ENCODE data around the gene RPS25.

Gene RPS25

GRCh38 chr11:119000906-119001305 is 17.2 kb downstream of the RPS25 start:
- Histone ChIP-seq H3K79me2 (ENCODE audit: low read length) (peaks cover 58% of the 10 kb centered on the region), H3K27me3 (replicated peaks; ENCODE audit: insufficient read depth, low read length) (no peaks in the 10 kb centered on the region), H2AFZ (ENCODE audit: low read length) (no peak overlapping the region), H3K9me3 (replicated peaks; ENCODE audit: insufficient read depth, low read length) (no peaks in the 10 kb centered on the region), H3K9ac (ENCODE audit: low read length) (no peak overlapping the region), H3K4me3 (ENCODE audit: low read length) (no peak overlapping the region), H3K4me1 (ENCODE audit: low read length) (peaks cover 8% of the 10 kb centered on the region; the same call in 1 of the 2 replicates), H3K4me2 (ENCODE audit: low read depth, low read length) (no peak overlapping the region), H3K9me2 (replicated peaks; ENCODE audit: insufficient read depth, low read length) (no peaks in the 10 kb centered on the region), H3K27ac (ENCODE audit: low read length) (no peak overlapping the region), H3K36me3 (replicated peaks; ENCODE audit: insufficient read depth, low read length) (peaks cover 6% of the 10 kb centered on the region; the same call in 1 of the 2 replicates), H3F3A (ENCODE audit: insufficient read depth, low read length) (no peaks in the 10 kb centered on the region), H4K20me1 (ENCODE audit: insufficient read depth, low read length) (no peaks in the 10 kb centered on the region)
- TF ChIP-seq, protein P1, sequence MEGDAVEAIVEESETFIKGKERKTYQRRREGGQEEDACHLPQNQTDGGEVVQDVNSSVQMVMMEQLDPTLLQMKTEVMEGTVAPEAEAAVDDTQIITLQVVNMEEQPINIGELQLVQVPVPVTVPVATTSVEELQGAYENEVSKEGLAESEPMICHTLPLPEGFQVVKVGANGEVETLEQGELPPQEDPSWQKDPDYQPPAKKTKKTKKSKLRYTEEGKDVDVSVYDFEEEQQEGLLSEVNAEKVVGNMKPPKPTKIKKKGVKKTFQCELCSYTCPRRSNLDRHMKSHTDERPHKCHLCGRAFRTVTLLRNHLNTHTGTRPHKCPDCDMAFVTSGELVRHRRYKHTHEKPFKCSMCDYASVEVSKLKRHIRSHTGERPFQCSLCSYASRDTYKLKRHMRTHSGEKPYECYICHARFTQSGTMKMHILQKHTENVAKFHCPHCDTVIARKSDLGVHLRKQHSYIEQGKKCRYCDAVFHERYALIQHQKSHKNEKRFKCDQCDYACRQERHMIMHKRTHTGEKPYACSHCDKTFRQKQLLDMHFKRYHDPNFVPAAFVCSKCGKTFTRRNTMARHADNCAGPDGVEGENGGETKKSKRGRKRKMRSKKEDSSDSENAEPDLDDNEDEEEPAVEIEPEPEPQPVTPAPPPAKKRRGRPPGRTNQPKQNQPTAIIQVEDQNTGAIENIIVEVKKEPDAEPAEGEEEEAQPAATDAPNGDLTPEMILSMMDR (IDR thresholded peaks at IDR 0.05; ENCODE audit: low read length), result no peak
- no peak for TF ChIP-seq EZH2phosphoT487 (IDR thresholded peaks at IDR 0.05; ENCODE audit: low read length)
- TF ChIP-seq EZH2 (optimal IDR thresholded peaks at IDR 0.05; ENCODE audit: low read depth, low read length), result no peak
- DNase-seq, result no peak

DNA sequence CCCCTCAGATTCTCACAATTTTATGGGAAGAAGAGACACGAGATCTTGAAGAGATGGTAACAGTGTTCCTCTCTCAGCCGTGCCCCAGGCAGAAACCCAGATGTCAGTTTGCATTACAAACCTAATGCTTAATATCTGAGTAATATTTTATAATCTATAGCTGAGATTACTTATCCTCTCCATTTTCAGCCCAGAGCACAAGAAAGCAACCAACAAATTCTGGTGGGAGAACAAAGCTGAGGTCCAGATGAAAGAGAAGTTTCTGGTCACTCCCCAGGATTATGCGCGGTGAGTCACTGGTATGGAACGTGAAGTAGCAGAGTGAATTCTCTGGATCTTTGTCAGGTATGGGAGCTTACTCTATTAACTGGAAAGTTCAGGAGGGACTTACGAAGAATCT is 19.3 kb downstream of the RPS25 start:
- Histone ChIP-seq H3K4me2 (ENCODE audit: low read depth, low read length) (peak overlapping the region; percentile 96), H2AFZ (ENCODE audit: low read length) (0 out of 2 replicates have a peak overlapping the region, but pooled peaks have one; percentile 95), H3F3A (ENCODE audit: insufficient read depth, low read length) (no peaks in the 10 kb centered on the region), H4K20me1 (ENCODE audit: insufficient read depth, low read length) (no peaks in the 10 kb centered on the region), H3K27ac (ENCODE audit: low read length) (no peak overlapping the region), H3K27me3 (replicated peaks; ENCODE audit: insufficient read depth, low read length) (no peaks in the 10 kb centered on the region), H3K9ac (ENCODE audit: low read length) (peak overlapping the region; percentile 79), H3K4me1 (ENCODE audit: low read length) (peaks cover 8% of the 10 kb centered on the region; the same call in 1 of the 2 replicates), H3K9me3 (replicated peaks; ENCODE audit: insufficient read depth, low read length) (no peaks in the 10 kb centered on the region), H3K36me3 (replicated peaks; ENCODE audit: insufficient read depth, low read length) (peaks cover 4% of the 10 kb centered on the region; the same call in 1 of the 2 replicates), H3K4me3 (ENCODE audit: low read length) (peak overlapping the region; percentile 91), H3K9me2 (replicated peaks; ENCODE audit: insufficient read depth, low read length) (no peaks in the 10 kb centered on the region), H3K79me2 (ENCODE audit: low read length) (peaks cover 61% of the 10 kb centered on the region)
- no peak for DNase-seq
- TF ChIP-seq EZH2phosphoT487 (IDR thresholded peaks at IDR 0.05; ENCODE audit: low read length) (no peak), EZH2 (optimal IDR thresholded peaks at IDR 0.05; ENCODE audit: low read depth, low read length) (no peak)
- TF ChIP-seq, protein P1 (IDR thresholded peaks at IDR 0.05; ENCODE audit: low read length), result no peak

DNA sequence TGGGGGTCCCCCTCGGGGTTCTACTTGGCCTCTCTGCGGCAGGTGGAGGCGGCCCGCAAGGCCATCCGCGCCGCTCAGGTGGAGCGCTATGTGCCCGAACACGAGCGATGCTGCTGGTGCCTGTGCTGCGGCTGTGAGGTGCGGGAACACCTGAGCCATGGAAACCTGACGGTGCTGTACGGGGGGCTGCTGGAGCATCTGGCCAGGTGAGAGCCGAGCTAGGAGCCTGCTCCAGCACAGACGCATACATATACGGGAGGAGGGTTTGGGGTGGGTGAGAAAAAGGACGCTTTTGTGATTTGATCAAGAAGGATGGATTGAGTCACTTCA is 19.8 kb downstream of the RPS25 start:
- no peaks in the 10 kb centered on the region; the same call in 1 of the 2 replicates for H3F3A ChIP-seq (ENCODE audit: insufficient read depth, low read length)
- peak overlapping the region; percentile 95 for H2AFZ ChIP-seq (ENCODE audit: low read length)
- TF ChIP-seq, protein P1 (IDR thresholded peaks at IDR 0.05; ENCODE audit: low read length), result no peak
- TF ChIP-seq EZH2phosphoT487 (IDR thresholded peaks at IDR 0.05; ENCODE audit: low read length) (no peak), EZH2 (optimal IDR thresholded peaks at IDR 0.05; ENCODE audit: low read depth, low read length) (no peak)
- peaks cover 8% of the 10 kb centered on the region; the same call in 1 of the 2 replicates for H3K4me1 ChIP-seq (ENCODE audit: low read length)
- no peak for DNase-seq
- no peaks in the 10 kb centered on the region for H3K9me2 ChIP-seq (replicated peaks; ENCODE audit: insufficient read depth, low read length)
- peak overlapping the region; percentile 37; the same call in 1 of the 2 replicates for H3K27ac ChIP-seq (ENCODE audit: low read length)
- no peaks in the 10 kb centered on the region for H3K27me3 ChIP-seq (replicated peaks; ENCODE audit: insufficient read depth, low read length)
- H4K20me1 ChIP-seq (ENCODE audit: insufficient read depth, low read length), result no peaks in the 10 kb centered on the region
- H3K79me2 ChIP-seq (ENCODE audit: low read length), result peaks cover 61% of the 10 kb centered on the region
- peaks cover 3% of the 10 kb centered on the region; the same call in 1 of the 2 replicates for H3K36me3 ChIP-seq (replicated peaks; ENCODE audit: insufficient read depth, low read length)
- peak overlapping the region; percentile 96 for H3K4me2 ChIP-seq (ENCODE audit: low read depth, low read length)
- peak overlapping the region; percentile 79 for H3K9ac ChIP-seq (ENCODE audit: low read length)
- H3K4me3 ChIP-seq (ENCODE audit: low read length), result peak overlapping the region; percentile 91
- H3K9me3 ChIP-seq (replicated peaks; ENCODE audit: insufficient read depth, low read length), result no peaks in the 10 kb centered on the region
